Esophagus squamous epithelium (tissue), 4 donors: ENCODE measurements around the gene LAMP1.

Experiments
- CTCF ChIP-seq, 6 experiments: fragments of 450-650 bp in 4 of 6; fragments of 200-600 bp in 2 of 6; sonication (generic) in 2 of 6; IDR thresholded peaks; one replicate each; pipeline ENCODE4 v1.5.1; 2016 to 2019; ENCODE audit warnings: antibody characterized with exemption in 6 of 6, mild to moderate bottlenecking in 4 of 6, moderate library complexity in 4 of 6
- POLR2A ChIP-seq, 4 donors: fragments of 450-650 bp; IDR thresholded peaks; one replicate each; pipeline ENCODE4 v1.6.1; 2017; ENCODE audit warnings: antibody characterized with exemption in 4 of 4, mild to moderate bottlenecking in 4 of 4, moderate library complexity in 3 of 4

GRCh38 chr13:113369881-113370280, 72.8 kb downstream of the LAMP1 start:
- TF ChIP-seq POLR2A (IDR thresholded peaks at IDR 0.05) (no peak), CTCF (IDR thresholded peaks at IDR 0.05) (no peak)
